Measurements from ENCODE around the gene DIRAS1. TPM values are rescaled to one million over a fixed set of nuclear protein-coding genes. Genes with fewer than 3 reads are reported as not detected.
"Not testable (repeated sequence)": the region's sequence is repeated elsewhere in the genome, so short reads cannot be mapped to it uniquely, and the experiment has no call there.

Gene DIRAS1
- total RNA-seq, 1 experiment from 2014 or later: not detected

DNA sequence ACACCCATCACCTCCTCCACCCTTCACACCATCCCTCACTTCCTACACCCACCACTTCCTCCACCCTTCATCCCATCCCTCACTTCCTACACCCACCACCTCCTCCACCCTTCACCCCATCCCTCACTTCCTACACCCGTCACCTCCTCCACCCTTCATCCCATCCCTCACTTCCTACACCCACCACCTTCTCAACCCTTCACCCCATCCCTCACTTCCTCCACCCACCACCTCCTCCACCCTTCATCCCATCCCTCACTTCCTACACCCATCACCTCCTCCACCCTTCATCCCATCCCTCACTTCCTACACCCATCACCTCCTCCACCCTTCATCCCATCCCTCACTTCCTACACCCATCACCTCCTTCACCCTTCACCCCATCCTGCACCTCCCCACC is 7.1 kb downstream of the DIRAS1 start:
- not testable (repeated sequence) for DNase-seq (ENCODE audit: low read depth)

DNA sequence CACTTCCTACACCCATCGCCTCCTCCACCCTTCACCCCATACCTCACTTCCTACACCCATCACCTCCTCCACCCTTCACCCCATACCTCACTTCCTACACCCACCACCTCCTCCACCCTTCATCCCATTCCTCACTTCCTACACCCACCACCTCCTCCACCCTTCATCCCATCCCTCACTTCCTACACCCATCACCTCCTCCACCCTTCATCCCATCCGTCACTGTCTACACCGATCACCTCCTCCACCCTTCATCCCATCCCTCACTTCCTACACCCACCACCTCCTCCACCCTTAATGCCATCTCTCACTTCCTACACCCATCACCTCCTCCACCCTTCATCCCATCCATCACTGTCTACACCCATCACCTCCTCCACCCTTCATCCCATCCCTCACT is 8.0 kb downstream of the DIRAS1 start:
- not testable (repeated sequence) for DNase-seq (ENCODE audit: low read depth)

DNA sequence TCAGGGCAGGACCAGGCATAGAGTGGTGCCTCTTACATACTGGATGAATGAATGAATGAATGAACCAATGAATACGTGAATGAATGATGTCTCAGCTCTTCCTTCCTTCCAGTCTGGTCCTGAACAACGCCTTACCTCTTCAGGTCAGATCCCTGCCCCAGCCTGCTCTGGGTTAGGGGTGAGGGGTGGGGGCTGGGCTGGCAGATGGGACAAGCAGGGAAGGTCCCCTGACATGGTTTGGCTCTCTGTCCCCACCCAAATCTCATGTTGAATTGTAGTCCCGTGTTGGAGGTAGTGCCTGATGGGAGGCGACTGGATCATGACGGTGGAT is 9.3 kb downstream of the DIRAS1 start:
- no peak for DNase-seq (ENCODE audit: low read depth)

DNA sequence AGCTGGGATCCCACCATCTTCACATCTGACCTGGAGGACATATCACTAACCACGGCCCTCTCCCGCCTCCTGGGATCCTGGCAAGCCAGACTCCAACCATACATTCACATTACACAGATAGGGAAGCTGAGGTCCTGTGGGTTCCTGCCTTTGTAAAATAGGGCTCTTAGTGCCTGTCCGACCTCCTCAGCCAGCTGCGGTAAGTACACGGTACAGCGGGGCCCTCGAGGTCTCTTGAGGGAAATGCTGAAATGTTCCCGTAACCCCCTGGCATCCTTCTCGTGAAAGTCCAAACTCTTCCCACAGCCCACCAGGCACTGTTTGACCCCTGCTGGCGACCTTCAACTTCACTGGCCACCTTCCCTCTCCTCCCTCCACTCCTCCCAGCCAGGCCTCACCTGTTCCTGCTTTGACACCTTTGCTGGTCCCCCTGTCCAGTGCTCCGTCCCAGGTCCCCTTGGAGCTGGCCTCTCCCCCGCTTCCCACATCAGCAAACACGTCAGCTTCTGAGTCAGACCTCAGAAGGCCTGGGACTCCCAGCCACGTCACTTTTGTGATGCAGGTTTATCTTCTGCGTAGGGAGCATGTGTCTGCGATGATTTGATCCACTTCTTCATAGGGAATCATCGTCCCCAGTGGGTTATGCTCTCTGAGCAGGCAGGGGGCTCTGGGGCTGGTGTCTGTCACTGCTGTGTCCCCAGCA is 9.8 kb downstream of the DIRAS1 start:
- DNase-seq (ENCODE audit: low read depth): peak; percentile 43

DNA sequence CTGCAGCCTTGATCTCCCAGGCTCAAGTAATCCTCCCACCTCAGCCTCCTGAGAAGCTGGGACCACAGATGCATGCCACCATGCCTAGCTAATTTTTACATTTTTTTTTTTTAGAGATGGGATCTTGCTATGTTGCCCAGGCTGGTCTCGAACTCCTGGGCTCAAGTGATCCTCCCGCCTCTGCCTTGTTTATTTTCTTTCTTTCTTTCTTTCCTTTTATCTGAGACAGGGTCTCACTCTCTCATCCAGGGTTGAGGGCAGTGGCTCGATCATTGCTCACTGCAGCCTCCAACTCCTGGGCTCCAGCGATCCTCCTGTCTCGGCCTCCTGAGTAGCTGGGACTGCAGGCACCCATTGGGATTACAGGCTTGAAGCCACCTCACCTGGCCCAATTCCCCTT is 14.9 kb downstream of the DIRAS1 start:
- no peak for DNase-seq (ENCODE audit: low read depth)

DNA sequence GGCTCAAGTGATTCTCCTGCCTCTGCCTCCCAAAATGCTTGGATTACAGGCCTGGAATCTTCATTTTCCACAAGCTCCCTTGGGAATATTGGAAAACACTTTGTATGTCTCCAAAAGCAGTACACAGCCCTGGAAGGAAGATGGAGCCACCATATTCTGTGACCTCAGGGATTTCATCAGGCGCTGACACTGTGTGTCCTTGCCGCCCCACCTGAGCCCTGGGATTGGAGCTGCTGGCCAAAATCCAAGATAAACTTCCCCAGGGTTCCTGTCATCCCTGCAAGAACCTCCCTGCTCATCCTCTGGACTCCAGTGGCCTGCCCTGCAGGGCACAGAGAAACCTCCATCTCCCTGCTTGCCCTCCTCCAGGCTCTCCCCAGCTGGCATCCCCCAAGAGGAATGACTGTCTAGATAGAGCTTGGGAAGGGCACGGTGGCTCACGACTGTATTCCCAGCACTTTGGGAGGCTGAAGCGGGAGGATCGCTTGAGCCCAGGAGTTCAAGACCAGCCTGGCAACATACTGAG is 17.4 kb downstream of the DIRAS1 start:
- DNase-seq (ENCODE audit: low read depth): no peak

DNA sequence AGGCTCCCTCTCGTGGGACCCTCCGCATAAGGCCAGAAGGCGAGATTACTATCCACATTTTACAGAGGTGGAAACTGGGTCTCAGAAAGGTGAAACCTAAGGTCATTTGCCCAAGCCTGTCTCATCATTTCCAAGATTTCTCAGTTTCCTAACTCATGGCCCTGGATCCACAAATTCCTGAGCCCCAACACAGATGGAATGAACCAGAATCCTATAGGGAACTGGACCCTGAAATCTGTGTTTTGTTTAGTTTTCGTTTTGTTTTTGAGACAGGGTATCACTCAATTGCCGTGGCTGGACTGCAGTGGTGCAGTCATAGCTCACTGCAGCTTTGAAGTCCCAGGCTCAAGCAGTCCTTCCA is 18.1 kb downstream of the DIRAS1 start:
- DNase-seq (ENCODE audit: low read depth): no peak

DNA sequence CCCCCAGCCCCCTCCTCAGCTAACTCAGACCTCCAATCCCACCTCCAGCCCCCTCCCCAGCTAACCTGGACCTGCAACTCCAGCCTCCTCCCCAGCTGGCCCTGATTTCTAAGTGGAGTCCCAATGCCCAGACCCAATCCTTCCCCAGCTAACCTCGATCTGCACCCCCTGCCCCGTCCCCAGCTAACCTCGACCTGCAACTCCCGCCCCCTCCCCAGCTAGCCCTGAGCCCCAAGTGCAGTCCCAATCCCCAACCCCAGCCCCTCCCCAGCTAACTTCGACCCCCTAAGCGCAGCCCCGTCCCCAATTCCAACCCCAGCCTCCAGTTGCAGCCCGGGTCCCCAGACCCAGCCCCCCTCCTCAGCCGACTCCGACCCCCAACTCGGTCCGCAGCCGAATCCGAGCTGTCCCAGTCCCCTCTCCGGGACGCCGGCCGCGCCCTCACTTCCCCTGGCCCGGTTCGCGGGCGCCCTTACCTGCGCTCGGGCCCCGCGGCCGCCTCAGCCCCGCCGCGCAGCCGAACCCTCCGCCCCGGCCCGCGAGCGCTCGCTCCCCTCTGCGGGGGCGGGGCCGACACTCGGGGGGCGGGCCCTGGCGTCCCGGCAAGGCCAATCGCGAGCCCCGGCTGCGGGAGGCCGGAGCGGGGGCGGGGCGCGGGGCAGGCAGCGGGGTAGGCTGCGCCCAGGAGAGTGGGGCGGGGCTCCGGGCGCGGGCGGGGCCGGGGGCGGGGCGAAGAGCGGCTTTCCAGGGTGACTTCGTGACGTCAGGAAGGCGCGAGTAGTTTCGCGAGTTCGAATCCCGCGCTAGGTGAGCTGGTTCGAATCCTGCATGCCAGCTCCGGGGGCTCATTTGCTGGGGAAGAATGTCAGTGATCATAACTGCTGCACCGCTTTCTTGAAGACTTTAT is 18.7 kb downstream of the DIRAS1 start, which contains the start of gene GNG7:
Gene GNG7 (minus strand): TSS at position 525 of the 907 bp plus-strand sequence. CDS start 182,006 bp downstream, outside the sequence.
- no peak for DNase-seq (ENCODE audit: low read depth)

DNA sequence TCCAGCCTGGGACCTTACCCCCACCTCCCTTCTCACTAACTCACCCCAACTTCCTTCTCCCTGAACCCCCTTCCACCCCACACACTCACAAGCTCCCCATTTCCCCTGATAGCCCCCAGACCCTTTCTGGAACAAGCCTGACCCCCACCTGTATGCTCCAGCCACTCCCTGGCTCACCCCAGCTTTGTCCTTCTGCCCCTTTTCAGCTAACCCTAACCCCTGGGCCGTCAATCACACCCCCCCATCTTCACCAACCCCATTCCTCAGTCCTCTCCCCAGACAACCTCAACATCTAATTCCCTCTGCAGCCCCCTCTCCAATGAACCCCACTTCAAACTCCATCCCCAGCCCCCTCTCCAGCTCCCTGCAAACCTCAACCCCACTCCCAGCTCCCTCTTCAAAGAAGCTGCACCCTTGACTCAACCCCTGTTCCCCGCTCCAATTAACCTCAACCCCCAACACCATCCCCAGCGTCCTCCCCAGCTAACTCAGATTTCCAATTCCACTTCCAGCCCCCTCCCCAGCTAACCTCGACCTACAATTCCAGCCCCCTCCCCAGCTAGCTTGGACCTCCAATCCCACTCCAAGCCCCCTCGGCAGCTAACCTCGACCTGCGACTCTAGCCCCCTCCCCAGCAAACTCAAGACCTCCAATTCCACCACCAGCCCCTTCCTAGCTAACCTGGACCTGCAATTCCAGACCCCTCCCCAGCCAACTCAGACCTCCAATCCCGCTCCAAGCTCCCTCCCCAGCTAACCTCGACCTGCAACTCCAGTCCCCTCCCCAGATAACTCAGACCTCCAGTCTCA is 19.6 kb downstream of the DIRAS1 start:
- DNase-seq (ENCODE audit: low read depth): no peak

DNA sequence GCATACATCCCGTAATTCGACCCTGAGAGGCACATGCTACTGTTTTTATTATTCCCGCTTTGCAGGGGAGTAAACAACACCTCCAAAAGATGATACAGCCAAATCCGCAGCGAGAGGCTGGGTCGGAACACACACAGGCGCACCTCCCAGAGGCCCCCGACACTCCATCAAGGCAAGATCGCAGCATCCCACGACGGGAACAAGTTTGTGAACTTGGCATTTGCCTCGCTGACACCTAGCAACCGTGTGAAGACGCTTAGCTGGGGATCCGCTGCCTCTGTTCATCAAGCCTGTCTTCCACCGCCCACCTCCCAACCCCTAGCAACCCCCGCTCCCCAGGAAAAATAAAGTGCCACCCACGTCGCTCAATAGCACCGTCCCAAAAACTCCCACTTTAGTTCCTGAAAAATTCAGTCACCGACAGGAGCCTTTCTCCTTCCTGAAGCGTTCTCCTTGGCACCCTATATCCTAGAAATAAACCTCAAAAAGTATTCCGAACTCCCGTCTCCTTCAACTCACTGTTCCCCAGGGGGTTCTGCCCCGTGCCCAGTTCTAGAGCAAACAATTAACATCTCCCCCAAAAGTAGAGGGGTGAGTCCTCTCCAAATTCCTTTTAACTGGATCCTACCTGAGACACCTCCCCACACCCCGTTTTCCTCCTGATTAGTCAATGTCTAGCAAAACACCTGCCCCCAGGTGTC is 20.4 kb downstream of the DIRAS1 start:
- no peak for DNase-seq (ENCODE audit: low read depth)

DNA sequence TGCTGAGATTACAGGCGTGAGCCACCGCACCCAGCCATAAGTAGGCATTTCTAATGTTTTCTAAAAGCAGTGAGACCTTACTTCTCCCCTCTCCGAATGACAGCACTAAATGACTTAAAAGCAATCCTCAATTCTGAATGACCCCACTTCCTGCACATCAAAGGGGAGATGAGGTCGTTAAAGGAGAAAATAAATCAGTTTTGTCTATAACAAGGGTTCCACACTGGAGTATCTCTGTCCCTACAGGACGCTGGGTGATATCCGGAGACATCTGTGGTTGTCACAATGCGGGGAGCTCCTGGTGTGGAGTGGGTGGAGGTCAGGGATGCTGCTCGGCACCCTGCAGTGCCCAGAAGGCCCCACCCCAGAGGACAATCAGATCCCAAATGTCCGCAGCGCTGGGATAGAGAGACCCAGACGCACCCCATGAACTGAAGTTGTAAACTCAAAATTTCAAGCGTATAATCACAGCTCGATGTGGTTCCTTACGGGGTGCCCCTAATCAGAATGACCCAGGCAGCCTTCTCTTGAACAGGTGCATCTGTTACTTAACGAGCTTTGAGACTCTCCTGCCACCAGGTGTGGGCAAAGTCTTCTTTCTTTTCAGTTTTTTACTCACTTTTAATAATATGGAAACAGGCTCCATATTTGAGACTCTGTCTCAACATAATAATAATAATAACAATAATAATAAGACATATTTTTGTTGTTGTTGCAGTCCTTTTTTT is 21.6 kb downstream of the DIRAS1 start:
- no peak for DNase-seq (ENCODE audit: low read depth)

DNA sequence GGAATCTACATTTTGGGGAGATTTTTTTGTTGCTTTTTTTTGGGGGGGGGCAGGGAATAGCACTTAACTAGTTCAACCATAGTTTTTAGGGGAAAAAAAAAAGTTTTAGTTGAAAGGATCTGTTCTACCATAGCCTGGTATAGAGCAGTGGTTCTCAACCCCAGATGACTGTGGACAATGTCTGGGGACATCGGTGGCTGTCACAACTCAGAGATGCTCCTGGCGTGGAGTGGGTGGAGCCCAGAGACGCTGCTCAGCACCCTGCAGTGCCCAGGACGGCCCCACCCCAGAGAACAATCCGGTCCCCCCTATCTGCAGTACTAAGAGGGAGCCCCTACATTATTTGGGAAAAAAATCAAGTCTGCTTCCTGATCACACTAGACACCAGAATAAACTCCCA is 27.0 kb downstream of the DIRAS1 start:
- DNase-seq (ENCODE audit: low read depth): no peak

DNA sequence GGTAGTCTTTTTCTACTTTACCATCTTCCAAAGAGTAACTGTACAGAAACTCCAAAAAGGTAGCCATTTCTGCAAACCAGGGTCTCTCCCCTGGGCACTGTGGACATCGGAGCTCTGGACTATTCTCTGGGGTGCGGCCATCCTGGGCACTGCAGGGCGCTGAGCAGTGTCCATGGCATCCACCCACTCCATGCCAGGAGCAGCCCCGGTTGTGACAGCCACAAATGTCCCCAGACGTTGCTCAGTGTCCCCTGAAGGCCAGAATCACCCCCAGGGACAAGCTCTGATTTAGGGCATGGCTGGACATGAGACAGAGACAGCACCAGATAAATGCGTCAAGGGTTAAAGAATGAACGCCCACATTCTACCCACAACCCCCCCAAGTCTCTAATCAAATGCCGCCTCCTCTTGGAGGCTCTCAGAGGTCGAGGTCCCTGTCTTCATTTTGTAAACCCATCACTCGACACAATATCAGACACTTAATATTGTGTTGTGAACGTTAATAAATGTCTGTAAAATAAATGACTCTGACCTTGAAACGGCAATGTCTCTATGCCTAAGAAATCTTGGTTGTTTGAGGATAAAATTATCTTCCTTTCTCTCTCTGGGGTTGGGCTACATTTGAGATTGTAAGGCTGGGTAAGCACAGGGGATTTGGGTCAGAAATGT is 27.5 kb downstream of the DIRAS1 start:
- DNase-seq (ENCODE audit: low read depth): no peak

DNA sequence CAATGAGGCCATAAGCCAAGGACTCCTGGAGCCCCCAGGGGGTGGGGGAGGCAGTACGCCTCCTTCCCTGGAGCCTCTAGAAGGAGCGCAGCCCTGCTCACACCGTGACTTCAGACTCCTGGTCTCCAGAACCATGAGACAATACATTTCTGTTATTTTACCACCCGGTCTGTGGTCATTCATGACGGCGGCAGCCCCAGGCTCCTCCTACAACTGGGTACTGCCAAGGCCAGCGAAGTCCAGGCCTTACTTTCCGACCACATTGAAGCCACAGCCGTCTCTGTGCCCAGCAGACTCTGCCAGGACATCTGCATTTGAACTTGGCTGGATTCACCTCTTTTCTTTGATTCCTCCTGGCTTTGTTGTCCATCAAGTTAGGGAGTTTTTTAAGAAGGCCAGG is 29.2 kb downstream of the DIRAS1 start:
- no peak for DNase-seq (ENCODE audit: low read depth)

DNA sequence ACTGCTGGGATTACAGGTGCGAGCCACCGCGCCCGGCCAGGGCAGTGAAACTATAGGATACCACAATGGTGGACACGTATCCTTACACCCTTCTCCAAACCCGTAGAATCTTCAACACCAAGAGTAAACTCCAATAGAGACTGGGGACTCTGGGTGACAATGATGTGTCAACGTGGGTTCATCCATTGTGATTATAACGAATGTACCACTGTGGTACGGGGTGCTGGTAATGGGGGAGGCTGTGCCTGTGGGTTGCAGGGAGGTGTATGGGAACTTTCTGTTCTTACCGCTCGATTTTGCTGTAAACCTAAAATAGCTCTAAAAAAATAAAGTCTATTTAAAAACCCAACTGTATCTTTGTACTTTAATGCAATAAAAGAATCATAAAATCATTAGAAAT is 30.3 kb downstream of the DIRAS1 start:
- DNase-seq (ENCODE audit: low read depth): no peak

DNA sequence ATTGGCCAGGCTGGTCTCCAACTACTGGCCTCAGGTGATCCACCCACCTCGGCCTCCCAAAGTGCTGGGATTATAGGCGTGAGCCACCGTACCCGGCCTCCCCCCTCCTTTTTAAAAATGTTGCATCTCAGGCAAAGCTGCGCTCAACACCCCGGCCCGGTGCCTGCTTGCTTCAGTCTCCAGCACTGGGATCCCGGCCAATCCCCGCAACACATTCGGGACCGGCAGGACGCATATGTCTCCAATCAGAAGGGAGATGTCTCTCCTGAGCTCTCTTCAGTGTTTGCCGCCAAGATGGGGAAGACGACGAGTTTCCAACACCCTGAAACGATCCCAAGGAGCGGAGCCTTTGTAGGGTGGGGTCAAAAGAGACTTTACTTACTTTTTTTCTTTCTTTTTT is 34.8 kb downstream of the DIRAS1 start:
- no peak for DNase-seq (ENCODE audit: low read depth)

DNA sequence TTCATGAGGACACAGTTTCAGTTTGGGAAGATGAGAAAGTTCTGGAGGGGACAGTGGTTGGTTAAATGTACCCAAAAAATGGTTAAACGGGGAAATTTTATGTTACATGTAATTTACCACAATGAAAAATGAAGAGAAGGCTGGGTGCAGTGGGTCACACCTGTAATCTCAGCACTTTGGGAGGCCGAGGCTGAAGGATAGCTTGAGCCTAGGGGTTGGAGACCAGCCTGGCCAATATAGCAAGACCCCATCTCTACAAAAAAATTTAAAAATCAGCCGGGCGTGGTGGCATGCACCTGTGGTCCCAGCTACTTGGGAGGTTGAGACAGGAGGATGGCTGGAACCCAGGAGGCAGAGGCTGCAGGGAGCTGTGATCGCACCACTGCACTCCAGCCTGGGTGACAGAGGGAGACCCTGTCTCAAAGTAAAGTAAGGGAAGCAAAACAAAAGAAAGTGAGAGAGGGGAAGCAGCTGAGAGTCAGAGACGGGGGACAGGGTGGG is 35.9 kb downstream of the DIRAS1 start:
- DNase-seq (ENCODE audit: low read depth): no peak

DNA sequence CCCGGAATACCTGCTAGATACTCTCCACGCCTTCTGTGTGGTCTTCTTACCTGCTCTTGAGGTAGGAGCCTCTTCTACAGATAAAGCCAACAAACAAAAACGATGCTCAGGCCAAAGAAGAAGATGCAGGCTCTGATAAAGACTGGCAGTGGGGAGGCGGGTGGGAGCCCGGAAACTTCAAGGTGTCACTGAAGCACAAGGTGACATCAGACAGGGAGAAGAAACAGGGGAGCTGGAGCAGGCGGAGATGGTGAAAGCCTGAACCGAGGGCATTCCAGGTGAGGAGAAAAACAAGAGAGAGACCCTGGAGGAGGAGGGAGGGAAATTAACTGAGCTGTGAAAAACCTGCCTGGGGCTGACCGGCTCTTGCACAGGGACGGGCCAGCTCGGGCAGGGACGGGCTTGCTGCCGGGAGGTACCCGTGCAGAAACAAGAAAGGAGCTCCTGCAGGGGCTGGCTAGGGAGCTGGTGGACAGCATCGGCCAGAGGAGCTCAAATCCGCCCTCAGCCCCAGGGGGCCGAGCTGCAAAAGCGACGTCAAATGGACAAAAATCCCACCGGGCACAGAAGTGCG is 37.7 kb downstream of the DIRAS1 start:
- DNase-seq (ENCODE audit: low read depth): no peak

DNA sequence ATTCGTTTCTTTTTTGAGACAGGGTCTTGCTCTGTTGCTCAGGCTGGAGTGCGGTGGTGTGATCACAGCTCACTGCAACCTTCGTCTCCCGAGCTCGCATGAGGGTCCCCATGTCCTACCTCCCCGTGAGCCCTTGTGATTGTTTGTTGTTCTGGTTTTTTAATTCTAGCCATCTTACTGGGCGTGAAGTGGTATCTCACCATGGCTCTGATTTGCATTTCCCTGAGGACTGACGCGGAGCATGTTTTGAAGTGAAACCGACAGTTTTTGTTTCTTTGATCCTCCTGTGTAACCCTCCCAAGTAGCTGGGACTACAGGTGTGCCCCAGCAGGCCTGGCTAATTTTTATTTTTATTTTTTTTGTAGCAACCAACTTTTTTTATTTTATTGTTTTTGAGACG is 40.4 kb downstream of the DIRAS1 start:
- DNase-seq (ENCODE audit: low read depth): no peak
